Measurements from ENCODE around the gene ZNF678.

Gene ZNF678

GRCh38 chr1:227726318-227726717 lies 163.0 kb downstream of the ZNF678 start:
- no peak for DNase-seq

Data from kidney glomerular epithelial cell (primary cell).